ENCODE measurements around the gene DDT. TPM values are rescaled to one million over a fixed set of nuclear protein-coding genes. Genes with fewer than 3 reads are reported as not detected.
"Not testable (repeated sequence)": the region's sequence is repeated elsewhere in the genome, so short reads cannot be mapped to it uniquely, and the experiment has no call there.

DDT gene
- total RNA-seq, 1 donor from 2014 or later: 107 TPM

DNA sequence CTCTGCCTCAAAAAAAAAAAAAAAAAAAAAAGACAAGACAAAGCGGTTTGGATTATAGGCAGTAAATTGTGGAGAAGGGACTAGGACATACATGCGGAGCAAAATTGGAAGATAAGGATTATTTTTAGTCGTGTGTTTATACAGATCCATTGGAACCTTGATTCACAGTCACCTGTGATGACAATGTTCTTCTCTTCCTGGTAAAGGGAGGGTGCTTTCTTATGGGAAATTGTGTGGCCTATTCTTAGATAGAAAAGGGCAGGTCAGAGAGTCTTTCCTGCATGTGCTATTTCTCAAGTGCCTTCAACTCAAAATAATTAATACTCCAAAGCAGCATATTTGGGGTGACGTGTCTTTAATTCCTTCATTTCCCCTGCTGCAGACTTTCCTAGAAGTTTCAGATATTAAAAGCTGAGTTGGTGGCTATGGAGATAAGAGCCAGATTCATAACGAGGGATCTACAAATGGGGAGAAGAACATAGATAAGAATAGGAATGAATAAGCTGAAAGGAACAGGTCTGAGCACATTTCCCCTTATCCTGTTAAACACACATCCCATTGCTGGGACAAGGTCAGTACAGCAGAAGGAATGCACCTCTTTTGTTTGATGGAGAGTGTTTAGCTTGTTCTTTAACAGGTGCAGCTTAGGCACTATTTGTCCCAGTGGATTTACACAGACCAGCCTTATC lies 35.8 kb downstream of the DDT start:
- no peaks in the 10 kb centered on the region for H3K4me1 Mint-ChIP-seq
- H3K9me3 Mint-ChIP-seq: no peaks in the 10 kb centered on the region
- intact Hi-C loops (cut with micrococcal nuclease): no loop called here
- H3K27ac Mint-ChIP-seq: no peak overlapping the region
- ATAC-seq (ENCODE audit: low read depth) (no peak), DNase-seq (no peak)
- H3K36me3 Mint-ChIP-seq (ENCODE audit: low read depth): no peaks in the 10 kb centered on the region
- ChIA-PET CTCF (no interaction called here), POLR2A (no interaction called here)
- H3K27me3 Mint-ChIP-seq: peaks cover 2% of the 10 kb centered on the region
- no peak overlapping the region for H3K4me3 Mint-ChIP-seq
- TF ChIP-seq CTCF (IDR thresholded peaks at IDR 0.05): no peak

DNA sequence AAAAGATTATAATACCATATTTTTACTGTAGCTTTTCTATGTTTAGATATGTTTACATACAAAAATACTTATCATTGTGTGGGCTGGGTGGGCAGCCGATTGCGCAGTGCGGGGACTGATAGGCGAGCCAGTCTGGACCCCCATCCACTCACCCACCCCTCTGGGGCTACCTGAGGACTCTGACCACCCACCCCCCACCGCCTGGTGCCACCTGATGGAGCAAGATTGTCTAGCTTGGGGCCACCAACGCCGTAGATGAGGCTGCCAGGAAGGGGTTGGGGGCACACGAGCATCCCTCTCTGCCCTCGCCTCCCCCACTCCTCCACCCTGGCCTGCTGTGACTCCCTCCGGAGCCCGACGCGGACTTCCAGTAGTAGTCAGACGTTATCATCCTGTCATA lies 47.7 kb downstream of the DDT start:
- Mint-ChIP-seq H3K27ac (no peak overlapping the region), H3K4me1 (peaks cover 10% of the 10 kb centered on the region), H3K4me3 (no peak overlapping the region), H3K27me3 (no peaks in the 10 kb centered on the region), H3K36me3 (ENCODE audit: low read depth) (peaks cover 50% of the 10 kb centered on the region), H3K9me3 (peaks cover 11% of the 10 kb centered on the region)
- ChIA-PET POLR2A (interaction anchor here (0.7 kb wide), 1 partner anchor 508 kb away, joined by 3 read pairs; no protein-coding TSS in a partner anchor), CTCF (no interaction called here)
- ATAC-seq (ENCODE audit: low read depth): no peak
- TF ChIP-seq CTCF (IDR thresholded peaks at IDR 0.05): no peak
- DNase-seq: no peak
- intact Hi-C loops (cut with micrococcal nuclease): no loop called here

- no peak for DNase-seq
- no peak for TF ChIP-seq CTCF (IDR thresholded peaks at IDR 0.05)
- Mint-ChIP-seq H3K36me3 (ENCODE audit: low read depth) (peaks cover 47% of the 10 kb centered on the region), H3K27ac (no peak overlapping the region), H3K9me3 (peaks cover 6% of the 10 kb centered on the region), H3K4me3 (no peak overlapping the region), H3K4me1 (peaks cover 10% of the 10 kb centered on the region), H3K27me3 (no peaks in the 10 kb centered on the region)
- POLR2A ChIA-PET: interaction anchor here (0.6 kb wide), 1 partner anchor 54 kb away, joined by 6 read pairs; no protein-coding TSS in a partner anchor
- no peak for ATAC-seq (ENCODE audit: low read depth)
- CTCF ChIA-PET: no interaction called here
- intact Hi-C loops (cut with micrococcal nuclease): no loop called here
These were observed 49.1 kb downstream of the DDT start for GRCh38 chr22:23925020-23925606.

GRCh38 chr22:23922921-23923320 lies 51.3 kb downstream of the DDT start:
- intact Hi-C loops (cut with micrococcal nuclease): no loop called here
- no peak for ATAC-seq (ENCODE audit: low read depth)
- CTCF ChIA-PET: no interaction called here

GRCh38 chr22:23921586-23922201 lies 52.5 kb downstream of the DDT start:
- DNase-seq; H3K4me1 Mint-ChIP-seq; intact Hi-C loops (cut with micrococcal nuclease); H3K27ac Mint-ChIP-seq; H3K4me3 Mint-ChIP-seq; ATAC-seq (ENCODE audit: low read depth); CTCF ChIA-PET; H3K27me3 Mint-ChIP-seq; H3K9me3 Mint-ChIP-seq: not testable (repeated sequence)
- peaks cover 32% of the 10 kb centered on the region for H3K36me3 Mint-ChIP-seq (ENCODE audit: low read depth)
- POLR2A ChIA-PET: interaction anchor here (0.9 kb wide), 1 partner anchor 236 kb away, joined by 3 read pairs; no protein-coding TSS in a partner anchor

More at GRCh38 chr22:23922921-23923320, 51.3 kb downstream of the DDT start:
- no peaks in the 10 kb centered on the region for H3K27me3 Mint-ChIP-seq
- no peaks in the 10 kb centered on the region for H3K4me1 Mint-ChIP-seq
- no peak for DNase-seq
- H3K36me3 Mint-ChIP-seq (ENCODE audit: low read depth): peaks cover 41% of the 10 kb centered on the region
- POLR2A ChIA-PET: no interaction called here
- H3K4me3 Mint-ChIP-seq: no peak overlapping the region
- TF ChIP-seq CTCF (IDR thresholded peaks at IDR 0.05): no peak
- peaks cover 6% of the 10 kb centered on the region for H3K9me3 Mint-ChIP-seq
- H3K27ac Mint-ChIP-seq: no peak overlapping the region

Other genes starting within 250 kb of the DDT start
- 4.0 and 4.9 TPM in 2 replicates for gene ZNF70, start 223.3 kb downstream of the DDT start, total RNA-seq
- gene VPREB3, start 220.0 kb downstream of the DDT start, total RNA-seq: 15.0 and 15.9 TPM in 2 replicates
- 0.31 and 0.37 TPM in 2 replicates for gene C22orf15, start 211.5 kb downstream of the DDT start, total RNA-seq
- 63.4 and 68.8 TPM in 2 replicates for gene CHCHD10, start 206.5 kb downstream of the DDT start, total RNA-seq
- gene MMP11, start 201.6 kb downstream of the DDT start, total RNA-seq: 3.6 TPM in 2 replicates
- 156 and 161 TPM in 2 replicates for gene SMARCB1, start 187.5 kb downstream of the DDT start, total RNA-seq
- 15.4 and 18.3 TPM in 2 replicates for gene DERL3, start 135.4 kb downstream of the DDT start, total RNA-seq
- gene SLC2A11, start 116.6 kb downstream of the DDT start, total RNA-seq: 24.0 and 30.2 TPM in 2 replicates
- 308 and 349 TPM in 2 replicates for gene MIF, start 80.1 kb downstream of the DDT start, total RNA-seq
- gene GSTT2B, start 13.2 kb downstream of the DDT start, total RNA-seq: not detected in 2 replicates
- gene DDTL, start 7.6 kb downstream of the DDT start, total RNA-seq: 2.4 and 3.1 TPM in 2 replicates
- gene GSTT2, start 5.7 kb upstream of the DDT start, total RNA-seq: not detected in 2 replicates
- not detected in 2 replicates for gene GSTT4, start 31.0 kb upstream of the DDT start, total RNA-seq
- 56.9 and 65.4 TPM in 2 replicates for gene CABIN1, start 36.9 kb upstream of the DDT start, total RNA-seq
- 0.39 and 0.93 TPM in 2 replicates for gene SUSD2, start 207.0 kb upstream of the DDT start, total RNA-seq

All from activated B cell treated with CpG ODN at 0.5 μM for 24 hours (primary cell).